GM23338 (cell line): Measurements from ENCODE around the gene CFI.

ENCODE experiments used
- CTCF ChIP-seq, 2 experiments: fragments of 200-600 bp in 1 of 2; sonication (generic) in 1 of 2; conservative IDR thresholded peaks; 2 replicates each; pipeline versions ENCODE4 v1.5.1 to v1.6.1; 2016 to 2017; ENCODE audit warnings: antibody characterized with exemption in 2 of 2, low read depth in 2 of 2, mild to moderate bottlenecking in 2 of 2, moderate library complexity in 1 of 2
- EZH2 ChIP-seq: fragments of 200-600 bp; sonication (generic); IDR thresholded peaks from one replicate; pipeline ENCODE4 v1.8.0; 2017; ENCODE audit warnings: antibody characterized with exemption, mild to moderate bottlenecking, low read depth; ENCODE audit not compliant: unreplicated experiment
- EZH2phosphoT487 ChIP-seq: fragments of 200-600 bp; sonication (generic); IDR thresholded peaks from one replicate; pipeline ENCODE4 v1.8.1; 2018; ENCODE audit warnings: antibody characterized with exemption; ENCODE audit not compliant: unreplicated experiment
- POLR2AphosphoS5 ChIP-seq: IDR thresholded peaks from 2 replicates; pipeline ENCODE4 v1.6.1; 2016; ENCODE audit warnings: antibody characterized with exemption, low read depth
- STAT1 ChIP-seq: IDR thresholded peaks from one replicate; pipeline ENCODE4 v1.6.1; 2016; ENCODE audit warnings: antibody characterized with exemption; ENCODE audit not compliant: unreplicated experiment

GRCh38 chr4:109752525-109752924 is 49.3 kb downstream of the CFI start:
- TF ChIP-seq POLR2AphosphoS5 = no peak
- no peak for TF ChIP-seq CTCF (conservative IDR thresholded peaks at IDR 0.05; ENCODE audit: low read depth in 2 of 2)
- no peak for TF ChIP-seq EZH2phosphoT487
- TF ChIP-seq STAT1 = no peak
- TF ChIP-seq EZH2 = no peak
